H1 (cell line): ENCODE data around the gene AATK. TPM values are rescaled to one million over a fixed set of nuclear protein-coding genes. Genes with fewer than 3 reads are reported as not detected.

Experiments used
- CTCF ChIA-PET: fragments of 300-600 bp; sonication (Branson Sonifier 250); formaldehyde crosslinking; loops from one replicate; lab custom pipeline; 2021; ENCODE audit not compliant: partially characterized antibody; lab: Charles Lee
- POLR2A ChIA-PET: fragments of 300-600 bp; sonication (Branson Sonifier 250); formaldehyde crosslinking; loops from one replicate; lab custom pipeline; 2021; ENCODE audit warnings: inconsistent platforms; ENCODE audit not compliant: partially characterized antibody; lab: Charles Lee
- DNase-seq, 2 experiments: peaks; one replicate each; pipeline versions ENCODE4 v3.0.0 to v3.0.0-alpha.2; 2010 to 2022; ENCODE audit warnings: low spot score in 2 of 2, low read depth in 1 of 2, mixed read lengths in 1 of 2
- FAIRE-seq: peaks from 2 replicates; lab custom pipeline; 2011; peaks lifted over from hg19 to GRCh38; lab: Jason Lieb, UNC
- H2AFZ ChIP-seq: 2 replicates; pipeline ENCODE4 v1.8.1; 2012; ENCODE audit warnings: low read length, inconsistent platforms
- H2AK5ac ChIP-seq: 2 replicates; pipeline ENCODE4 v1.6.1; 2013; ENCODE audit warnings: low read depth, low read length
- H2BK120ac ChIP-seq: replicated peaks from 2 replicates; pipeline ENCODE3; 2013; ENCODE audit warnings: low read depth, low read length, inconsistent platforms
- H2BK12ac ChIP-seq: 2 replicates; pipeline ENCODE4 v1.6.1; 2013; ENCODE audit warnings: low read depth, low read length
- H2BK15ac ChIP-seq: 2 replicates; pipeline ENCODE4 v1.6.1; 2013; ENCODE audit warnings: low read length
- H2BK20ac ChIP-seq: 2 replicates; pipeline ENCODE4 v1.6.1; 2013; ENCODE audit warnings: low read length
- H2BK5ac ChIP-seq: 2 replicates; pipeline ENCODE4 v1.6.1; 2013; ENCODE audit warnings: low read depth, low read length
- H3K14ac ChIP-seq: 2 replicates; pipeline ENCODE4 v1.6.1; 2013; ENCODE audit warnings: inconsistent platforms; ENCODE audit not compliant: insufficient read length
- H3K18ac ChIP-seq: 2 replicates; pipeline ENCODE4 v1.6.1; 2013; ENCODE audit warnings: low read length; ENCODE audit errors: extremely low read depth
- H3K23ac ChIP-seq: 2 replicates; pipeline ENCODE4 v1.6.1; 2013; ENCODE audit warnings: inconsistent platforms; ENCODE audit not compliant: insufficient read length
- H3K23me2 ChIP-seq: 2 replicates; pipeline ENCODE4 v1.6.1; 2013; ENCODE audit warnings: low read depth, low read length
- H3K27ac ChIP-seq: 2 replicates; pipeline ENCODE4 v1.6.1; 2011; ENCODE audit warnings: low read depth, low read length, inconsistent platforms
- H3K27me3 ChIP-seq, 4 experiments: replicated peaks in 1 of 4; 1 replicate in 1 of 4; 2 replicates in 3 of 4; pipeline versions ENCODE4 v1.6.1 to v1.8.1; 2011 to 2013; ENCODE audit warnings: low read length in 3 of 4, mild to moderate bottlenecking in 3 of 4, inconsistent platforms in 2 of 4, mixed read lengths in 2 of 4, moderate library complexity in 1 of 4; ENCODE audit not compliant: control insufficient read depth in 3 of 4, insufficient read depth in 3 of 4; ENCODE audit errors: extremely low read depth in 1 of 4
- H3K36me3 ChIP-seq, 4 experiments: 2 replicates each; pipeline versions ENCODE4 v1.6.1 to v1.8.1; 2011 to 2013; ENCODE audit warnings: mild to moderate bottlenecking in 4 of 4, low read length in 3 of 4, moderate library complexity in 2 of 4, control low read depth in 1 of 4, inconsistent platforms in 1 of 4; ENCODE audit not compliant: insufficient read depth in 4 of 4, control insufficient read depth in 2 of 4
- H3K4ac ChIP-seq: replicated peaks from 2 replicates; pipeline ENCODE3; 2013; ENCODE audit warnings: low read length, low read depth, mixed read lengths, inconsistent platforms; ENCODE audit not compliant: insufficient read length
- H3K4me1 ChIP-seq, 4 experiments: replicated peaks in 1 of 4; 1 replicate in 1 of 4; 2 replicates in 3 of 4; pipeline versions ENCODE4 v1.6.1 to v1.8.1; 2011 to 2013; ENCODE audit warnings: low read length in 3 of 4, inconsistent platforms in 2 of 4, mixed read lengths in 1 of 4; ENCODE audit not compliant: insufficient read depth in 4 of 4, control insufficient read depth in 3 of 4
- H3K4me2 ChIP-seq, 2 experiments: 2 replicates each; pipeline versions ENCODE4 v1.6.1 to v1.8.1; 2011 to 2013; ENCODE audit warnings: low read depth in 2 of 2, low read length in 2 of 2, control low read depth in 1 of 2, inconsistent platforms in 1 of 2, mild to moderate bottlenecking in 1 of 2; ENCODE audit not compliant: insufficient read depth in 1 of 2
- H3K4me3 ChIP-seq, 4 experiments: fragments of 200-600, 300-600 bp in 1 of 4; sonication (generic), shearing (Covaris generic), sonication (Bioruptor Twin) in 1 of 4; 2 replicates each; pipeline versions ENCODE4 v1.5.1 to v1.8.1; 2011 to 2016; ENCODE audit warnings: low read length in 4 of 4, low read depth in 3 of 4, control low read depth in 2 of 4, inconsistent platforms in 2 of 4, mild to moderate bottlenecking in 2 of 4, mixed read lengths in 1 of 4, moderate library complexity in 1 of 4; ENCODE audit not compliant: insufficient read depth in 2 of 4; ENCODE audit errors: extremely low read depth in 1 of 4
- H3K56ac ChIP-seq: replicated peaks from 2 replicates; pipeline ENCODE3; 2013; ENCODE audit warnings: low read depth, mild to moderate bottlenecking, mixed read lengths, low read length, inconsistent platforms; ENCODE audit not compliant: insufficient read length
- H3K79me1 ChIP-seq: 2 replicates; pipeline ENCODE4 v1.6.1; 2013; ENCODE audit warnings: low read depth, low read length, control low read depth
- H3K79me2 ChIP-seq, 2 experiments: 2 replicates each; pipeline versions ENCODE4 v1.6.1 to v1.8.1; 2012 to 2013; ENCODE audit warnings: low read length in 2 of 2, mild to moderate bottlenecking in 2 of 2, inconsistent platforms in 1 of 2; ENCODE audit not compliant: insufficient read depth in 2 of 2, control insufficient read depth in 1 of 2
- H3K9ac ChIP-seq, 4 experiments: replicated peaks in 1 of 4; 1 replicate in 1 of 4; 2 replicates in 3 of 4; pipeline versions ENCODE4 v1.6.1 to v1.8.1; 2011 to 2013; ENCODE audit warnings: low read depth in 3 of 4, low read length in 3 of 4, control low read depth in 2 of 4, mild to moderate bottlenecking in 2 of 4, moderate library complexity in 2 of 4, inconsistent platforms in 1 of 4; ENCODE audit errors: extremely low read depth in 1 of 4
- H3K9me3 ChIP-seq, 2 experiments: 2 replicates each; pipeline versions ENCODE4 v1.6.1 to v1.8.1; 2012 to 2013; ENCODE audit warnings: mild to moderate bottlenecking in 2 of 2, moderate library complexity in 2 of 2, control low read depth in 1 of 2, inconsistent platforms in 1 of 2, low read depth in 1 of 2, low read length in 1 of 2, mixed read lengths in 1 of 2; ENCODE audit not compliant: insufficient read depth in 2 of 2
- H4K20me1 ChIP-seq, 2 experiments: replicated peaks in 1 of 2; 2 replicates each; pipeline versions ENCODE3 to v1.8.1; 2011 to 2013; ENCODE audit warnings: inconsistent platforms in 2 of 2, low read length in 2 of 2, mild to moderate bottlenecking in 1 of 2; ENCODE audit not compliant: insufficient read depth in 2 of 2, control insufficient read depth in 1 of 2
- H4K5ac ChIP-seq: 2 replicates; pipeline ENCODE4 v1.6.1; 2013; ENCODE audit warnings: low read length, low read depth, mixed read lengths, inconsistent platforms; ENCODE audit not compliant: insufficient read length
- H4K8ac ChIP-seq: 2 replicates; pipeline ENCODE4 v1.8.0; 2013; ENCODE audit warnings: mild to moderate bottlenecking, moderate library complexity, low read length, inconsistent platforms; ENCODE audit not compliant: insufficient read depth; ENCODE audit errors: extremely low read depth
- H4K91ac ChIP-seq: replicated peaks from 2 replicates; pipeline ENCODE3; 2013; ENCODE audit warnings: low read length, mixed read lengths, inconsistent platforms; ENCODE audit not compliant: insufficient read length
- ATF2 ChIP-seq: IDR thresholded peaks from 2 replicates; pipeline ENCODE4 v1.6.1; 2012; ENCODE audit warnings: low read length, inconsistent platforms
- BACH1 ChIP-seq: IDR thresholded peaks from 2 replicates; pipeline ENCODE4 v1.6.1; 2012; ENCODE audit warnings: low read length, improper control_type of control experiment
- GTF2F1 ChIP-seq: IDR thresholded peaks from 2 replicates; pipeline ENCODE4 v1.6.1; 2012; ENCODE audit warnings: low read depth, low read length, improper control_type of control experiment, borderline replicate concordance
- HDAC2 ChIP-seq, 2 experiments: fragments of 300-600 bp in 1 of 2; sonication (generic) in 1 of 2; IDR thresholded peaks; 2 replicates each; pipeline ENCODE4 v1.6.1; 2011 to 2012; ENCODE audit warnings: low read depth in 2 of 2, low read length in 2 of 2, mild to moderate bottlenecking in 2 of 2, moderate library complexity in 2 of 2, borderline replicate concordance in 1 of 2, inconsistent platforms in 1 of 2
- MAX ChIP-seq: IDR thresholded peaks from 2 replicates; pipeline ENCODE4 v1.6.1; 2012; ENCODE audit warnings: inconsistent platforms
- POLR2AphosphoS5 ChIP-seq: IDR thresholded peaks from 2 replicates; pipeline ENCODE4 v1.6.1; 2011; ENCODE audit warnings: low read depth, low read length
- RBBP5 ChIP-seq: IDR thresholded peaks from 2 replicates; pipeline ENCODE4 v1.7.1; 2012; ENCODE audit warnings: low read depth, mild to moderate bottlenecking, inconsistent platforms, low read length, moderate library complexity, borderline replicate concordance
- SP4 ChIP-seq: IDR thresholded peaks from 2 replicates; pipeline ENCODE4 v1.6.1; 2012; ENCODE audit warnings: low read length, inconsistent platforms
- SUZ12 ChIP-seq: fragments of 200-600 bp; sonication (generic); IDR thresholded peaks from 2 replicates; pipeline ENCODE4 v1.6.1; 2012; ENCODE audit warnings: mild to moderate bottlenecking, inconsistent platforms, low read length, moderate library complexity, mixed read lengths
- TAF1 ChIP-seq: IDR thresholded peaks from 2 replicates; pipeline ENCODE4 v1.6.1; 2011; ENCODE audit warnings: mild to moderate bottlenecking, low read depth, low read length
- USF2 ChIP-seq: IDR thresholded peaks from 2 replicates; pipeline ENCODE4 v1.6.1; 2011; ENCODE audit warnings: low read length, improper control_type of control experiment
- WGBS, 2 experiments: shearing (Covaris generic) in 1 of 2; methylation state at CpG; one replicate each; pipeline versions ENCODE4 v1.1.6 to v1.1.7; 2013 to 2015; ENCODE audit warnings: low lambda C conversion rate in 2 of 2, mixed read lengths in 2 of 2, inconsistent platforms in 1 of 2, low coverage in 1 of 2, missing lambda C conversion rate in 1 of 2; ENCODE audit not compliant: insufficient replicate concordance in 2 of 2, insufficient coverage in 1 of 2, insufficient read length in 1 of 2; ENCODE audit errors: extremely low coverage in 1 of 2, missing lambda C conversion rate in 1 of 2; 5-methylcytosine and 5-hydroxymethylcytosine counted together
- polyA plus RNA-seq, 7 experiments: library from polyadenylated mRNA; depleted of rRNA in 3 of 7; stranded (reverse) in 5 of 7; unstranded in 2 of 7; fragments of >200 nt in 5 of 7; fragments of 200-250 nt in 2 of 7; gene quantifications; 1 replicate in 5 of 7; 2 replicates in 1 of 7; 4 replicates in 1 of 7; pipeline versions ENCODE4 v1.2.1 to v1.2.3, GENCODE V29; 2011 to 2013; ENCODE audit warnings: missing spikeins in 2 of 7, mixed read lengths in 2 of 7
- total RNA-seq: library from RNA; stranded (reverse); fragmentation: NEBNext Ultra II Directional; extraction: Animal tissue kit (Norgen Biotek cat#: 25700); gene quantifications from 2 replicates; pipeline ENCODE4 v1.2.1, GENCODE V29; 2021

The AATK gene
- total and polyA plus RNA-seq, 2 of the 8 experiments (the other 6 are each of a cell fraction or from before 2014, with no cell fraction given), result 1.7 to 3.5 TPM

GRCh38 chr17:81144423-81144781 is 21.6 kb downstream of the AATK start:
- Histone ChIP-seq H2AK5ac (no peak overlapping the region), H3K9ac (no peak overlapping the region), H3K27ac (no peak overlapping the region), H3K79me1 (no peaks in the 10 kb centered on the region), H2BK12ac (no peak overlapping the region), H2AFZ (no peak overlapping the region), H4K20me1 (no peaks in the 10 kb centered on the region), H3K23me2 (no peaks in the 10 kb centered on the region), H3K4ac (no peak overlapping the region), H3K4me1 (peaks cover 0 to 2% (median 0%) of the 10 kb centered on the region in 4 experiments; a peak in 4 of 7 replicates), H4K8ac (no peak overlapping the region), H3K14ac (no peak overlapping the region), H4K91ac (no peak overlapping the region), H2BK20ac (no peak overlapping the region), H3K79me2 (no peaks in the 10 kb centered on the region), H2BK15ac (no peak overlapping the region), H3K9me3 (no peaks in the 10 kb centered on the region), H2BK5ac (no peak overlapping the region), H3K27me3 (no peaks in the 10 kb centered on the region), H3K18ac (no peak overlapping the region), H4K5ac (no peak overlapping the region), H3K4me2 (no peak overlapping the region), H3K23ac (no peak overlapping the region), H3K36me3 (no peaks in the 10 kb centered on the region), H3K56ac (no peak overlapping the region), H3K4me3 (no peak overlapping the region), H2BK120ac (no peak overlapping the region)
- no peak for FAIRE-seq
- DNase-seq, result no peak
- 81% methylated on average over 9 of the region's 14 CpGs; no CpG with 5 or more reads in 1 of the 2 experiments for WGBS, 2 experiments
- ChIA-PET CTCF (interaction anchor here (1.2 to 4.3 kb wide), 7 partner anchors 15 to 119 kb away, joined by 3 to 24 read pairs (median 3); no protein-coding TSS in a partner anchor), POLR2A (interaction anchor here (0.6 kb wide), 1 partner anchor 9 kb away, joined by 3 read pairs; no protein-coding TSS in a partner anchor)
- no peak for TF ChIP-seq POLR2AphosphoS5
- TF ChIP-seq HDAC2 (IDR thresholded peaks at IDR 0.05; ENCODE audit: borderline replicate concordance in 1 of 2, low read depth in 2 of 2, low read length in 2 of 2), result no peak
- no peak for TF ChIP-seq TAF1
- no peak for TF ChIP-seq SUZ12
- TF ChIP-seq MAX, result no peak
- no peak for TF ChIP-seq USF2
- TF ChIP-seq RBBP5, result no peak
- TF ChIP-seq ATF2, result no peak
- no peak for TF ChIP-seq SP4
- TF ChIP-seq GTF2F1, result no peak
- TF ChIP-seq BACH1, result no peak
